Esophagus mucosa (tissue), 1 donor: Measurements from ENCODE around the gene RPL13. TPM values are rescaled to one million over a fixed set of nuclear protein-coding genes. Genes with fewer than 3 reads are reported as not detected.
A peak's percentile ranks its signal among the peaks of the same experiment; 100 is the strongest.

Experiments
- ATAC-seq: fragments of 200-7000 bp; cut with Tn5 transposase; one replicate; pipeline ENCODE4 v1.9.1; 2020
- total RNA-seq: library from RNA; stranded (reverse); gene quantifications from one replicate; pipeline ENCODE4 v1.2.4, GENCODE V29; 2023
- donor health status: DM: yes; HTN: yes; CAD: no.

Gene RPL13
- total RNA-seq, 1 donor from 2014 or later = 2,146 TPM

- no peak for ATAC-seq
Measured at GRCh38 chr16:89545044-89545830, 15.2 kb upstream of the RPL13 start.

GRCh38 chr16:89545831-89546574 is 14.5 kb upstream of the RPL13 start:
- no peak for ATAC-seq

- no peak for ATAC-seq
Measured at GRCh38 chr16:89546781-89547180, 13.7 kb upstream of the RPL13 start.

- no peak for ATAC-seq
Measured at GRCh38 chr16:89547291-89547690, 13.2 kb upstream of the RPL13 start.

GRCh38 chr16:89547860-89548259 is 12.6 kb upstream of the RPL13 start:
- ATAC-seq = no peak

GRCh38 chr16:89548344-89549006 is 12.0 kb upstream of the RPL13 start:
- no peak for ATAC-seq

- ATAC-seq = no peak
Measured at GRCh38 chr16:89549007-89549700, 11.3 kb upstream of the RPL13 start.

- ATAC-seq = peak; percentile 9
Measured at GRCh38 chr16:89550421-89551007, 10.0 kb upstream of the RPL13 start.

- ATAC-seq = no peak
Measured at GRCh38 chr16:89552329-89552728, 8.2 kb upstream of the RPL13 start.

GRCh38 chr16:89552913-89553312 is 7.6 kb upstream of the RPL13 start:
- ATAC-seq = no peak

- no peak for ATAC-seq
Measured at GRCh38 chr16:89553733-89554132, 6.7 kb upstream of the RPL13 start.

GRCh38 chr16:89554343-89554742 is 6.1 kb upstream of the RPL13 start:
- ATAC-seq = no peak

- no peak for ATAC-seq
Measured at GRCh38 chr16:89555265-89555664, 5.2 kb upstream of the RPL13 start.

- ATAC-seq = no peak
Measured at GRCh38 chr16:89555780-89556179, 4.7 kb upstream of the RPL13 start.

- peak; percentile 23 for ATAC-seq
Measured at GRCh38 chr16:89556750-89557689, 3.5 kb upstream of the RPL13 start.

- no peak for ATAC-seq
Measured at GRCh38 chr16:89557690-89558490, 2.6 kb upstream of the RPL13 start.

- ATAC-seq = peak; percentile 0
Measured at GRCh38 chr16:89561142-89561883, 831 bp downstream of the RPL13 start.

- peak; percentile 1 for ATAC-seq
Measured at GRCh38 chr16:89561884-89562599, 1.6 kb downstream of the RPL13 start.

GRCh38 chr16:89562939-89563338 is 2.5 kb downstream of the RPL13 start:
- ATAC-seq = no peak
